NCI-H748 (cell line): ENCODE results near the gene VHLL.
"Not testable (repeated sequence)": the region's sequence is repeated elsewhere in the genome, so short reads cannot be mapped to it uniquely, and the experiment has no call there.

ENCODE experiments used
- DNase-seq: peaks from one replicate; lab custom pipeline; 2025; ENCODE audit not compliant: unreplicated experiment; lab: John Stamatoyannopoulos, UW

Gene VHLL

GRCh38 chr1:156298852-156299357, at the start of gene VHLL:
Gene VHLL, minus strand, starts transcription at chr1:156299307. Its CDS starts 118 bp downstream, at chr1:156299189.
- DNase-seq, result no peak

GRCh38 chr1:156347331-156347730, 48.2 kb upstream of the VHLL start:
- DNase-seq, result no peak

GRCh38 chr1:156346636-156347035, 47.5 kb upstream of the VHLL start:
- no peak for DNase-seq

GRCh38 chr1:156346035-156346434, 46.9 kb upstream of the VHLL start:
- DNase-seq, result not testable (repeated sequence)

GRCh38 chr1:156344409-156344808, 45.3 kb upstream of the VHLL start:
- DNase-seq, result no peak

- no peak for DNase-seq
Observed at GRCh38 chr1:156342166-156342955, 43.3 kb upstream of the VHLL start.

- peak; percentile 99 for DNase-seq
Observed at GRCh38 chr1:156338180-156338976, 39.3 kb upstream of the VHLL start, which contains the start of the genes CCT3 and TSACC. Gene CCT3, minus strand, starts transcription at chr1:156338292. Its CDS starts 108 bp downstream, at chr1:156338184. Gene TSACC, plus strand, starts transcription at chr1:156338526. Its CDS starts 1,232 bp downstream, at chr1:156339758.

- DNase-seq, result no peak
Observed at GRCh38 chr1:156337888-156338179, 38.7 kb upstream of the VHLL start.

- no peak for DNase-seq
Observed at GRCh38 chr1:156337052-156337887, 38.2 kb upstream of the VHLL start.

GRCh38 chr1:156336242-156336641, 37.1 kb upstream of the VHLL start:
- DNase-seq, result no peak

GRCh38 chr1:156323179-156323578, 24.1 kb upstream of the VHLL start:
- not testable (repeated sequence) for DNase-seq

- no peak for DNase-seq
Observed at GRCh38 chr1:156320560-156320959, 21.5 kb upstream of the VHLL start.

- DNase-seq, result peak; percentile 9
Observed at GRCh38 chr1:156319664-156320063, 20.6 kb upstream of the VHLL start.

- no peak for DNase-seq
Observed at GRCh38 chr1:156316909-156317308, 17.8 kb upstream of the VHLL start.

- no peak for DNase-seq
Observed at GRCh38 chr1:156310962-156311361, 11.9 kb upstream of the VHLL start.

- no peak for DNase-seq
Observed at GRCh38 chr1:156308078-156308477, 9.0 kb upstream of the VHLL start.

- no peak for DNase-seq
Observed at GRCh38 chr1:156305215-156305614, 6.1 kb upstream of the VHLL start.

GRCh38 chr1:156303241-156303640, 4.1 kb upstream of the VHLL start:
- DNase-seq, result no peak

- peak; percentile 51 for DNase-seq
Observed at GRCh38 chr1:156295391-156295947, 3.6 kb downstream of the VHLL start, which contains the start of gene GLMP. Gene GLMP, minus strand, starts transcription at chr1:156295679. Its CDS starts 34 bp downstream, at chr1:156295645.

- DNase-seq, result no peak
Observed at GRCh38 chr1:156293895-156294294, 5.2 kb downstream of the VHLL start.

GRCh38 chr1:156293098-156293434, 6.0 kb downstream of the VHLL start:
- no peak for DNase-seq
